ENCODE results near the gene PXMP4. TPM values are rescaled to one million over a fixed set of nuclear protein-coding genes. Genes with fewer than 3 reads are reported as not detected.

Gene PXMP4
- total RNA-seq, 1 experiment from 2014 or later = 3.3 TPM

GRCh38 chr20:33676121-33676520 lies 44.0 kb downstream of the PXMP4 start:
- no peak overlapping the region for H3K4me3 Mint-ChIP-seq
- no peak for TF ChIP-seq TP53 (CRISPR knock-in tag; IDR thresholded peaks at IDR 0.05)
- no peak for TF ChIP-seq NFATC4 (CRISPR knock-in tag; IDR thresholded peaks at IDR 0.05)
- no peak for TF ChIP-seq ZNF317 (CRISPR knock-in tag; IDR thresholded peaks at IDR 0.05; ENCODE audit: borderline replicate concordance, low read depth)
- no peak for TF ChIP-seq GTF2I (CRISPR knock-in tag; conservative IDR thresholded peaks at IDR 0.05)
- TF ChIP-seq ATF3 (CRISPR knock-in tag; conservative IDR thresholded peaks at IDR 0.05) = no peak
- TF ChIP-seq JAZF1 (CRISPR knock-in tag; IDR thresholded peaks at IDR 0.05) = no peak
- TF ChIP-seq GABPB1 (CRISPR knock-in tag; IDR thresholded peaks at IDR 0.05) = no peak
- no peak for TF ChIP-seq ARID4B (CRISPR knock-in tag; IDR thresholded peaks at IDR 0.05; ENCODE audit: borderline replicate concordance)
- TF ChIP-seq ZNF219 (CRISPR knock-in tag; IDR thresholded peaks at IDR 0.05; ENCODE audit: borderline replicate concordance) = no peak
- TF ChIP-seq TEAD4 (CRISPR knock-in tag; IDR thresholded peaks at IDR 0.05) = no peak
- TF ChIP-seq STAT6 (CRISPR knock-in tag; conservative IDR thresholded peaks at IDR 0.05; ENCODE audit: low read depth) = no peak
- TF ChIP-seq NFE2L1 (CRISPR knock-in tag; IDR thresholded peaks at IDR 0.05) = no peak
- no peak for TF ChIP-seq FOXP4 (CRISPR knock-in tag; IDR thresholded peaks at IDR 0.05)
- no peak for TF ChIP-seq SMAD4 (CRISPR knock-in tag; IDR thresholded peaks at IDR 0.05)
- no peak for TF ChIP-seq ETV6 (CRISPR knock-in tag; IDR thresholded peaks at IDR 0.05)
- peaks cover 31% of the 10 kb centered on the region for H3K4me1 Mint-ChIP-seq
- no peaks in the 10 kb centered on the region for H3K9me3 Mint-ChIP-seq
- no peak overlapping the region; the same call in 1 of the 2 replicates for H3K27ac Mint-ChIP-seq
- DNase-seq (ENCODE audit: low spot score) (no peak), ATAC-seq (no peak)
- no peaks in the 10 kb centered on the region; the same call in 1 of the 2 replicates for H3K27me3 Mint-ChIP-seq (ENCODE audit: low read depth)
- ChIA-PET CTCF (interaction anchor here (0.6 to 1.3 kb wide), 2 partner anchors 13 to 1658 kb away, joined by 3 to 4 read pairs; no protein-coding TSS in a partner anchor), POLR2A (interaction anchor here (0.6 to 1.1 kb wide), 2 partner anchors 9 to 155 kb away, joined by 3 to 4 read pairs; no protein-coding TSS in a partner anchor)
- peaks cover 29% of the 10 kb centered on the region for H3K36me3 Mint-ChIP-seq

All from WTC11 (cell line).